ENCODE results near the gene B3GAT3. TPM values are rescaled to one million over a fixed set of nuclear protein-coding genes. Genes with fewer than 3 reads are reported as not detected.

Gene B3GAT3
- polyA plus RNA-seq (ENCODE audit: low read depth in 6 of 6) = 10 to 100 TPM; 26.1 to 43.9 (median 30.8) TPM

GRCh38 chr11:62621567-62622470 is at the start of gene B3GAT3:
B3GAT3 (minus strand) TSS chr11:62621986; CDS start chr11:62621947, 39 bp downstream.
- H3K9me3 Mint-ChIP-seq = no peaks in the 10 kb centered on the region
- peak within 1 kb of the TSS; percentile 91 to 98 (median 95) for H3K4me3 Mint-ChIP-seq
- ATAC-seq (ENCODE audit: low read depth in 2 of 2) (peak; percentile 85 to 86), DNase-seq (peak; percentile 98)
- H3K36me3 Mint-ChIP-seq = peaks cover 0 to 20% of the 10 kb centered on the region in 2 donors
- H3K4me1 Mint-ChIP-seq = peaks cover 19 to 31% (median 20%) of the 10 kb centered on the region in 3 donors
- H3K27ac Mint-ChIP-seq = peak within 1 kb of the TSS; percentile 98 to 100 (median 98)
- H3K27me3 Mint-ChIP-seq = no peaks in the 10 kb centered on the region

DNA sequence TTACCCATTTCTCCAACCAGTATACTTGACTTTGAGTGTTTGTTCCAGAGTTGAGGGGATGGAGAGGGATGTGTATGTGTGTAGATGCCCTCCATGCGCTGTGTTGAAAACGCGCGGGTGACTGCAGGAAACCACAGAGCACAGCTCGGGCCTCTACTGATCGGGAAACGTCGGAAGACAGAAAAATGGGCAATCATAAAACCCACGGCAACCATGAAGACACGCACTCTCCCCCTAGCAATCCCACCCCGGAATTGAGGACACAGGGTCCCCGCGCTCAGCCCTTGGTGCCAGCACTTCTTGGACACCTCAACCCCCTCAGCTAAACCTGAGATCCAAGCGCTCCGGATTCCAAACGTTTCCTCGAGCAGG is 49.4 kb upstream of the B3GAT3 start:
- peaks cover 0 to 13% of the 10 kb centered on the region in 2 donors for H3K36me3 Mint-ChIP-seq
- no peak for DNase-seq
- peak overlapping the region; percentile 93 to 99 (median 96) for H3K27ac Mint-ChIP-seq
- peak; percentile 13 to 16 for ATAC-seq (ENCODE audit: low read depth in 2 of 2)
- H3K4me3 Mint-ChIP-seq = peak overlapping the region; percentile 99 to 100 (median 100)
- no peaks in the 10 kb centered on the region for H3K27me3 Mint-ChIP-seq
- peaks cover 24 to 72% (median 47%) of the 10 kb centered on the region in 3 donors for H3K4me1 Mint-ChIP-seq
- H3K9me3 Mint-ChIP-seq = no peaks in the 10 kb centered on the region

DNA sequence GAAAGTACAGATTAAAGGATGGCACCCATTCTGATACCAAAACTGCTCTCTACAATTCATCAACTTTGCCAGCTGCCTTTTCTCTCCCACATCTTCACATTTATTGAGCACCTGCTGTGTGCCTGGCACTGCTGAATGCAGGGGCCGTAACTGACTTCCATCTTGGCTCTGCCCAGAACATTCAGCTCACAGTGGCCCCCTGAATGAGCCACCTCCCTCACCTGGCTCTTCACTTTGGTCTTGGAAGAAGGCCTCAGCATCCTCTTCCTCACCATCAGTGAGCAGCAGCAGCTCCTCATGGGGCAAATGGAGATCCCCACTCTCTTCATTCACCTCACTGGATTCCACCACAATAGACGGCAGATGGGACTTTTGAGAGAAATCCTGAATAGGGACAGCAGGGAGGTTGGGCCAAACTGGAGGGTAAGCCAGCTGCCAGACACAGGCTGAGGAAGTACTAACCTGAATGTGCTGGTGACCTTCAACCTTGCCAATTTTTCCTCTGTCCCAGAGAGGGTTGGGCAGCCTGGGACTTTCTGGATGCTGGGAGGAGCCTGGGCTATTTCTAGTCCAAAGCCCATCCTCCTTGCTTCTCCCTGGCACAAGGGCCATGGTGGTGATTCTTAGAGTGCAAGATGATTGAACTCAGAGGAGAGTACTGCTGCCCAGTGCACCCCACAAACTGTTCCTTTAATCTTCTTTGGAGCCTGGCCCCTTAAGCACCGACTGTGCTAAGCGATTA is 47.8 kb upstream of the B3GAT3 start:
- peak overlapping the region in 3 of 6 donors; percentile 61 to 86 (median 83) for H3K27ac Mint-ChIP-seq
- H3K9me3 Mint-ChIP-seq = no peaks in the 10 kb centered on the region
- ATAC-seq (ENCODE audit: low read depth in 2 of 2) (no peak), DNase-seq (no peak)
- peaks cover 24 to 69% (median 54%) of the 10 kb centered on the region in 3 donors for H3K4me1 Mint-ChIP-seq
- H3K27me3 Mint-ChIP-seq = no peaks in the 10 kb centered on the region
- H3K4me3 Mint-ChIP-seq = peak overlapping the region in 6 of 8 donors; percentile 28 to 100 (median 100)
- peaks cover 0 to 8% of the 10 kb centered on the region in 2 donors for H3K36me3 Mint-ChIP-seq

GRCh38 chr11:62667460-62667859 is 45.7 kb upstream of the B3GAT3 start:
- H3K9me3 Mint-ChIP-seq = no peaks in the 10 kb centered on the region
- peak overlapping the region in 3 of 8 donors; percentile 30 to 100 (median 95) for H3K4me3 Mint-ChIP-seq
- H3K36me3 Mint-ChIP-seq = peaks cover 7 to 11% of the 10 kb centered on the region in 2 donors
- no peak for DNase-seq
- no peak for ATAC-seq (ENCODE audit: low read depth in 2 of 2)
- H3K27ac Mint-ChIP-seq = peak overlapping the region in 3 of 6 donors; percentile 47 to 84 (median 79)
- no peaks in the 10 kb centered on the region for H3K27me3 Mint-ChIP-seq
- peaks cover 29 to 77% (median 54%) of the 10 kb centered on the region in 3 donors for H3K4me1 Mint-ChIP-seq

- Mint-ChIP-seq H3K36me3 (peaks cover 7 to 8% of the 10 kb centered on the region in 2 donors), H3K27me3 (no peaks in the 10 kb centered on the region), H3K9me3 (no peaks in the 10 kb centered on the region), H3K4me3 (peak overlapping the region; percentile 95 to 100 (median 97)), H3K4me1 (peaks cover 30 to 70% (median 45%) of the 10 kb centered on the region in 3 donors), H3K27ac (peak overlapping the region in 5 of 6 donors; percentile 15 to 97 (median 79))
- DNase-seq (no peak), ATAC-seq (ENCODE audit: low read depth in 2 of 2) (no peak)
Measured at GRCh38 chr11:62666259-62666926, 44.6 kb upstream of the B3GAT3 start.

DNA sequence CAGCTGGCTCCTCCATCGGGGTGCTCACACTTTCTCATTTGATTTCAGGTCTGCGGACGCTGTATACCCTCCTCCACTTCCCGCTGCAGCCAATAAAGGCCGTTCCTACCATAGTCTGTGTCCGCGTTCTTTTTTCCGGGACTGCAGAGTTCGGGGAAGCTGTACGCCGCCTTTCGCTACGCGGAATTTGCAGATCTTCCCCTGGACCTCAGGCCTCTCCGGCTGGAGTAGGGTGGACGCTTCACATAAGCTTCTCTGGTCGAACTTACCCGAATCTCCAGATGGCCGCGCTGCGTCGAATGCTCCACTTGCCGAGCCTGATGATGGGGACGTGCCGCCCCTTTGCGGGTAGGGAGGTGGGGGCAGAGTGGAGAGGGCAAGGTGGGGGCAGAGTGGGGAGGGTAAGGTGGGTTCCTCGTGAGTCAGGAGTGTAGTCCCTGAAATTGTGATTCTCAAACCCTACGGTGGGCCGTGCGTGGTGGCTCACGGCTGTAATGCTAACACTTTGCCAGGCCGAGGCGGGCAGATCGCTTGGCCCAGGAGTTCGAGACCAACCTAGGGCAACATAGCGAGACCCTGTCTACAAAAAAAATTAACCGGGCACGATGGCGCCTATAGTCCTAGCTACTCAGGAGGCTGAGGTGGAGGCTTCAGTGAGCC is 43.9 kb upstream of the B3GAT3 start:
- Mint-ChIP-seq H3K27ac (peak overlapping the region; percentile 82 to 99 (median 96)), H3K27me3 (no peaks in the 10 kb centered on the region), H3K9me3 (no peaks in the 10 kb centered on the region), H3K36me3 (peaks cover 7% of the 10 kb centered on the region in 2 donors), H3K4me3 (peak overlapping the region; percentile 95 to 100 (median 97)), H3K4me1 (peaks cover 26 to 64% (median 42%) of the 10 kb centered on the region in 3 donors)
- DNase-seq (peak; percentile 37), ATAC-seq (ENCODE audit: low read depth in 2 of 2) (peak; percentile 20 to 24)

DNA sequence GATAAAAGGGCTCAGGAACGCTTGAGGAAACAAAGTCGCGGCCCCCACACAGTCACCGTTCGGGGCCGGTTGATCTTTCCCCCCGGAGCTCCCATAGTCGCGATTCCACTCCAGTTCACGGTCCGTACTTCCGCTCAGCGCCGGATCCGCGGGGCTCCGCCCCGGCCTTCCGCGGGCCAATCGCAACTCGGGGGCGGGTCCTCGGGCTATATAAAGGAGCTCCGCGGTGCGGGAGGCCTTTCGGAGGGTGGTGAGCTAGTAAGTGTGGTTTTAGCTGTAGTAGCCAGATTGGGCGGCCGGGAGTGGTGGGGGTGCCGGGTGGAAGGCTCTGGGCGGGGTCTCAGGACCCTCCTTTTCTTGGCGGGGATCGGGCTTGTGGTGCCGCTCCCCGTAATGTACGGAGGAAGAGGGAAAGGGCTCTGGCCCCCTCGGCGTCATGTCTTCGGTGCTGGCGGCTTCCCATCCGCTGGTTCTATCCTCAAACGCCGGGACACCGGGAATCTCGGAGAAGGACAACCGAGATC is 43.4 kb upstream of the B3GAT3 start, which contains the start of the genes C11orf98 and CSKMT:
Gene C11orf98 (minus strand): TSS at position 136 of the 524 bp plus-strand sequence. CDS start 41 bp downstream, at position 95.
Gene CSKMT (plus strand): TSS at position 238 of the 524 bp plus-strand sequence. CDS start 568 bp downstream, outside the sequence.
- H3K9me3 Mint-ChIP-seq = no peaks in the 10 kb centered on the region
- H3K27me3 Mint-ChIP-seq = no peaks in the 10 kb centered on the region
- H3K4me3 Mint-ChIP-seq = peak within 1 kb of the TSS; percentile 95 to 100 (median 97)
- peak; percentile 93 for ATAC-seq (ENCODE audit: low read depth in 2 of 2)
- peaks cover 7% of the 10 kb centered on the region in 2 donors for H3K36me3 Mint-ChIP-seq
- peak; percentile 96 for DNase-seq
- peaks cover 25 to 58% (median 41%) of the 10 kb centered on the region in 3 donors for H3K4me1 Mint-ChIP-seq
- peak within 1 kb of the TSS; percentile 82 to 99 (median 96) for H3K27ac Mint-ChIP-seq

DNA sequence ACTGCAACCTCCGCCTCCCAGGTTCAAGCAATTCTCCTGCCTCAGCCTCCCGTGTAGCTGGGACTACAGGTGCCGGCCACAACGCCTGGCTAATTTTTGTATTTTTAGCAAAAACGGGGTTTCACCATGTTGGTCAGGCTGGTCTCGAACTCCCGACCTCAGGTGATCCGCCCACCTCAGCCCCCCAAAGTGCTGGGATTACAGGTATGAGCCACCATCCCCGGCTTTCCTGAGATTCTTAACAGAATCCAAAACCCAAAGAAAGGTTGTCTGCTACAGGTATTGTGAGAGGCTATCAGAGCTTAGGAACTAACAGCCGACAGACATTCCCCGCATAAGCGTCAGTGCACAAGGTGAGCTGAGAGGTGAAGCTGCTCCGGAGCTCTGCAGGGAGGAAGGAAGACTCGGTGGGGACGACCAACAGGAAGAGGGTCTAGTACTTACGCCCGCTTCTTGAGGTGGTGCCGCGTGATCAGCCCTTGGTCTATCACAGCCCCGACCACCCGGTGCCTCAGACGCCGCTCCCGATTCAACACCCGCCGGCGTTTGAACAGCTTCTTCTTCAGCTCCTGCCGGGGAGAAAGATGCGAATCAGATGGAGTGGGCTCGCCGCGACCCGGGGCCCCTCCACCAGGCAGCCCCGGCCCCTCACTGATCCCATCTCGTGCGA is 42.8 kb upstream of the B3GAT3 start:
- Mint-ChIP-seq H3K27ac (peak overlapping the region; percentile 82 to 99 (median 96)), H3K4me3 (peak overlapping the region; percentile 95 to 100 (median 97)), H3K27me3 (no peaks in the 10 kb centered on the region), H3K4me1 (peaks cover 25 to 54% (median 41%) of the 10 kb centered on the region in 3 donors), H3K9me3 (no peaks in the 10 kb centered on the region), H3K36me3 (peaks cover 7% of the 10 kb centered on the region in 2 donors)
- ATAC-seq (ENCODE audit: low read depth in 2 of 2) (peak; percentile 45 to 46), DNase-seq (no peak)

GRCh38 chr11:62656796-62657429 is 35.1 kb upstream of the B3GAT3 start:
- Mint-ChIP-seq H3K36me3 (no peaks in the 10 kb centered on the region), H3K9me3 (peaks cover 0 to 4% (median 0%) of the 10 kb centered on the region in 7 donors), H3K27ac (no peak overlapping the region), H3K27me3 (no peaks in the 10 kb centered on the region), H3K4me3 (peak overlapping the region in 1 of 8 donors; percentile 72), H3K4me1 (peaks cover 10 to 22% (median 19%) of the 10 kb centered on the region in 3 donors)
- ATAC-seq (ENCODE audit: low read depth in 2 of 2) (no peak), DNase-seq (no peak)

DNA sequence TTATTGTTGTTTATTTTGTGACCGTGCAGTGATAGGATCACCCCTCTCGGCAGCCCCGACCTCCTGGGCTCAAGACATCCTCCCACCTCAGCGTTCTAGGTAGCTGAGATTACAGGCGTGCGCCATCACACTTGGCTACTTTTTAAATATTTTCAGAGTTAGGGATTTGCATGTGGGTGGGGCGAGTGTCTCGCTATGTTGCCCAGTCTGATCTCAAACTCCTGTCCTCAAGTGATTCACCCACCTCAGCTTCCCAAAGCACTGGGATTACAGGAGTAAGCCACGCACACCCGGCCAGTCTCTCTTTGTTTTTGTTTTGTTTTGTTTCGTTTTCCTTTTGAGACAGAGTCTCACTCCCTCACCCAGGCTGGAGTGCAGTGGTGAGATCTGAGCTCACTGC is 32.5 kb upstream of the B3GAT3 start:
- H3K4me3 Mint-ChIP-seq = peak overlapping the region; percentile 41 to 91 (median 64)
- no peaks in the 10 kb centered on the region for H3K36me3 Mint-ChIP-seq
- ATAC-seq (ENCODE audit: low read depth in 2 of 2) (no peak), DNase-seq (no peak)
- no peaks in the 10 kb centered on the region for H3K27me3 Mint-ChIP-seq
- peak overlapping the region in 3 of 6 donors; percentile 64 to 97 (median 78) for H3K27ac Mint-ChIP-seq
- H3K4me1 Mint-ChIP-seq = peaks cover 10 to 26% (median 24%) of the 10 kb centered on the region in 3 donors
- H3K9me3 Mint-ChIP-seq = peaks cover 0 to 4% (median 0%) of the 10 kb centered on the region in 7 donors

Data from naive B cell (primary cell).